Measurements from ENCODE around the gene NUP160.
"Not testable (repeated sequence)": the region's sequence is repeated elsewhere in the genome, so short reads cannot be mapped to it uniquely, and the experiment has no call there.

NUP160 gene

DNA sequence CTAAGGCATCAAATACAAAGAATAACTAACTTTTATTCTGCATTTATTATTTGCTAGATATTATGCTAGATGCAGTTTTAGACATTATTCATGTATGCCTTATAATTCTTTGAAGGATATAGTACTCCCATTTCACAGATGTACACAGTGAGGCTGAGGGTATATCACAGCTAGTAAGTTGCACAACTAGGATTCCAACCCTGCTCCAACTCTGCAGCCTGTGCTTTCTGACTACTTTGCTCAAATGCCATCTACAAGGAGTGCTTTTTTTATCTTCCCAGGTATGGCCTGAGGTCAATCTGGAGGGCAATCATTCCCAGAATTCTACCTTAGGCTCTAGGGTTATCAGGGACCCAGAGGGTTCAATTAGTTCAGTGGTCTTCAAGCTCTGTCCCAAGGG, 28.4 kb downstream of the NUP160 start:
- Mint-ChIP-seq H3K27me3 (ENCODE audit: low read depth) (no peaks in the 10 kb centered on the region), H3K9me3 (peaks cover 2% of the 10 kb centered on the region), H3K36me3 (ENCODE audit: low read depth) (peaks cover 63% of the 10 kb centered on the region), H3K4me3 (no peak overlapping the region), H3K27ac (no peak overlapping the region), H3K4me1 (no peaks in the 10 kb centered on the region)
- no peak for TF ChIP-seq CTCF (IDR thresholded peaks at IDR 0.05; ENCODE audit: unreplicated experiment in 3 of 3)

- Mint-ChIP-seq H3K27ac (no peak overlapping the region), H3K9me3 (no peaks in the 10 kb centered on the region), H3K4me1 (no peaks in the 10 kb centered on the region), H3K27me3 (ENCODE audit: low read depth) (no peaks in the 10 kb centered on the region), H3K4me3 (no peak overlapping the region), H3K36me3 (ENCODE audit: low read depth) (peaks cover 54% of the 10 kb centered on the region)
- no peak for TF ChIP-seq CTCF (IDR thresholded peaks at IDR 0.05; ENCODE audit: unreplicated experiment in 3 of 3)
Measured at GRCh38 chr11:47800759-47801158, 47.4 kb downstream of the NUP160 start.

DNA sequence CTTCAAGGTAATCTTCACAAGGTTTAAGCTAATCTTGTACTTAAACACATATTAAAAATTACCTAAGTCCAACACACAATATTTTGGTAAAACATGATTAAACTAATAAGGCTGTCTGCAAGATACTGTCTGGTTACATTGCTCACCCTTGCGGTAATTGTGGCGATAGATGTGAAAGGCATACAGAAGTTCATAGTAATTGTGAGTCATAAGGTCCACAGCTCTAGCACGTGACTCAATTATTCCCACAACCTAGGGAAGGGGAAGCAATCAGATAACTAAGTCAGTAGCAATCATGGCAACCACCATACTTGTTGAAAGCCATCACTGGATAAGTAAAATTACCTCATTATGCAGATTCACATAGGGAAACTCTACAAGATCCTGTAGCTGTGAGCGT, 50.5 kb downstream of the NUP160 start:
- no peaks in the 10 kb centered on the region for H3K27me3 Mint-ChIP-seq (ENCODE audit: low read depth)

GRCh38 chr11:47791774-47792430, 56.2 kb downstream of the NUP160 start:
- Mint-ChIP-seq H3K27ac (peak overlapping the region in 2 of 3 experiments; percentile 34 to 83), H3K4me3 (no peak overlapping the region), H3K9me3 (no peaks in the 10 kb centered on the region), H3K27me3 (ENCODE audit: low read depth) (no peaks in the 10 kb centered on the region), H3K4me1 (peaks cover 12% of the 10 kb centered on the region), H3K36me3 (ENCODE audit: low read depth) (peaks cover 60% of the 10 kb centered on the region)
- TF ChIP-seq CTCF (IDR thresholded peaks at IDR 0.05; ENCODE audit: unreplicated experiment in 3 of 3), result no peak

More for the DNA sequence above, 50.5 kb downstream of the NUP160 start:
- H3K9me3 Mint-ChIP-seq, result no peaks in the 10 kb centered on the region
- H3K4me3 Mint-ChIP-seq, result no peak overlapping the region
- no peak for TF ChIP-seq CTCF (IDR thresholded peaks at IDR 0.05; ENCODE audit: unreplicated experiment in 3 of 3)
- H3K27ac Mint-ChIP-seq, result no peak overlapping the region
- peaks cover 3% of the 10 kb centered on the region for H3K4me1 Mint-ChIP-seq
- H3K36me3 Mint-ChIP-seq (ENCODE audit: low read depth), result peaks cover 54% of the 10 kb centered on the region

DNA sequence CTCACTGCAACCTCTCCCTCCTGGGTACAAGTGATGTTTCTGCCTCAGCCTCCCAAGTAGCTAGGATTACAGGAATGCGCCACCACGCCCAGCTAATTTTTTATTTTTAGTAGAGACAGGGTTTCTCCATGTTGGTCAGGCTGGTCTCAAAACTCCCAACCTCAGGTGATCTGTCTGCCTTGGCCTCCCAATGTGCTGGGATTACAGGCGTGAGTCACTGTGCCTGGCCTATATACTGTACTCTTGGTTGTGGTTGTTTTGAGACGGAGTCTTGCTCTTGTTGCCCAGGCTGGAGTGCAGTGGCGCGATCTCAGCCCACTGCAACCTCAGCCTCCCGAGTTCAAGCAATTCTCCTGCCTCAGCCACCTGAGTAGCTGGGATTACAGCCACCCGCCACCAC, 58.1 kb downstream of the NUP160 start:
- H3K4me3 Mint-ChIP-seq; H3K27ac Mint-ChIP-seq; H3K9me3 Mint-ChIP-seq; H3K27me3 Mint-ChIP-seq (ENCODE audit: low read depth): not testable (repeated sequence)
- Mint-ChIP-seq H3K36me3 (ENCODE audit: low read depth) (peaks cover 60% of the 10 kb centered on the region), H3K4me1 (peaks cover 12% of the 10 kb centered on the region)

DNA sequence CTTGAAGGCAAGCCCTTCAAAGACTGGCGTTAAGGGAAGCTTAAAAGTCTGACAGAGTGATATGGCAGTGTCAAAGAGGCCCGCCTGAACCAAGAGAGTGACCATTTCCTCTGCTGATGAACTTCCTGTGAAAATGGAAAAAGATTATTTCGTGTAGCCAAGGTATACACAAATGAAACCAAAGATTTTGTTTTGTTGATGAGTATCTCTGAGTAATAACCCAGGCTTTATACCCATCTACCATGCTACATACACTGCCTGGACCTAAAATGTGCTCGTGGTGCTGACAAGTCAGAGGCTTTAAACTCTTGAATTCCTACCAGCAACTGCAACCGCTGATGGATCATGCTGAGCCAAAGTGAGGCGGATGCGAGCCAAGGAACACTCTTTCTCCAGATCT, 60.0 kb downstream of the NUP160 start:
- TF ChIP-seq CTCF (IDR thresholded peaks at IDR 0.05; ENCODE audit: unreplicated experiment in 3 of 3), result no peak
- H3K4me1 Mint-ChIP-seq, result peaks cover 12% of the 10 kb centered on the region
- no peaks in the 10 kb centered on the region for H3K9me3 Mint-ChIP-seq
- no peak overlapping the region for H3K4me3 Mint-ChIP-seq
- H3K27ac Mint-ChIP-seq, result no peak overlapping the region
- H3K36me3 Mint-ChIP-seq (ENCODE audit: low read depth), result peaks cover 73% of the 10 kb centered on the region
- no peaks in the 10 kb centered on the region for H3K27me3 Mint-ChIP-seq (ENCODE audit: low read depth)
